Right lobe of liver (tissue), 6 donors: ENCODE data around the gene PRKAR1A. TPM values are rescaled to one million over a fixed set of nuclear protein-coding genes. Genes with fewer than 3 reads are reported as not detected.
A peak's percentile ranks its signal among the peaks of the same experiment; 100 is the strongest.

Experiments used
- ATAC-seq, 4 donors: fragments of 200-7000 bp; cut with Tn5 transposase; one replicate each; pipeline ENCODE4 v1.9.1; 2020; ENCODE audit warnings: mild to moderate bottlenecking in 4 of 4, moderate library complexity in 4 of 4
- DNase-seq, 3 donors: peaks; one replicate each; pipeline ENCODE4 v3.0.0-alpha.2; 2020
- H3K27ac ChIP-seq, 3 donors: fragments of 200-600 bp; one replicate each; pipeline ENCODE4 v1.8.0; 2022
- H3K27me3 ChIP-seq, 2 donors: fragments of 200-600 bp; one replicate each; pipeline ENCODE4 v1.8.0; 2022
- H3K36me3 ChIP-seq, 4 donors: fragments of 200-600 bp; sonication (generic) in 1 of 4; one replicate each; pipeline versions ENCODE4 v1.5.1 to v1.8.0; 2017 to 2022; ENCODE audit warnings: control low read depth in 1 of 4
- H3K4me1 ChIP-seq, 4 donors: fragments of 200-600 bp; sonication (generic) in 1 of 4; one replicate each; pipeline versions ENCODE4 v1.5.1 to v1.8.0; 2017 to 2022; ENCODE audit warnings: control low read depth in 1 of 4
- H3K4me3 ChIP-seq, 3 donors: fragments of 200-600 bp; one replicate each; pipeline ENCODE4 v1.8.0; 2022
- H3K9me3 ChIP-seq, 4 donors: fragments of 200-600 bp; sonication (generic) in 1 of 4; one replicate each; pipeline versions ENCODE4 v1.5.1 to v1.8.0; 2017 to 2022; ENCODE audit warnings: control low read depth in 1 of 4
- POLR2A ChIP-seq: fragments of 450-650 bp; IDR thresholded peaks from one replicate; pipeline ENCODE4 v1.6.1; 2017; ENCODE audit warnings: antibody characterized with exemption, mild to moderate bottlenecking
- WGBS: methylation state at CpG from one replicate; pipeline ENCODE4 v1.1.6; 2018; ENCODE audit warnings: low coverage, low lambda C conversion rate; ENCODE audit not compliant: insufficient coverage; ENCODE audit errors: missing lambda C conversion rate; 5-methylcytosine and 5-hydroxymethylcytosine counted together
- intact Hi-C, 2 donors: fragments of 100-400 bp; cut with DNase I; formaldehyde crosslinking; loops; one replicate each; pipeline versions ENCODE4 v1.11.2 to v1.14.1; 2022
- long read RNA-seq: library from polyadenylated mRNA; unstranded; transcript quantifications from one replicate; pipeline ENCODE4 v2.0.0, GENCODE V29; 2019
- total RNA-seq, 6 experiments: library from RNA; depleted of rRNA in 2 of 6; stranded (reverse); fragments of >200 nt in 2 of 6; fragmentation: NEBNext Ultra II Directional in 3 of 6; extraction: Animal tissue kit (Norgen Biotek cat#: 25700) in 3 of 6; gene quantifications; one replicate each; pipeline versions ENCODE4 v1.1.0 to v1.2.4, GENCODE V29; 2016 to 2023
- TF ChIP-seq, protein P1 (sequence below), 4 donors: fragments of 200-600 bp in 3 of 4; fragments of 450-650 bp in 1 of 4; IDR thresholded peaks; one replicate each; pipeline versions ENCODE4 v1.5.1 to v1.8.0; 2016 to 2022; ENCODE audit warnings: antibody characterized with exemption in 4 of 4, mild to moderate bottlenecking in 2 of 4
- donor health status: DM: no; HTN: yes; CAD: no.
- donor health status: DM: no; HTN: no; CAD: no.
- donor health status: DM: no; HTN: no; CAD: no.
- donor health status: DM: no; HTN: yes; CAD: no.
- donor health status: DM: no; HTN: yes; CAD: no.

Gene PRKAR1A
- total RNA-seq = 100 to 1,000 TPM; 109 to 172 (median 136) TPM
- long read RNA-seq, full-length matches to known transcripts = 20 of 24 reads
- long read RNA-seq, partial matches to known transcripts = 3 of 24 reads
- long read RNA-seq, other reads (novel, unspliced or antisense) = 1 of 24 reads

DNA sequence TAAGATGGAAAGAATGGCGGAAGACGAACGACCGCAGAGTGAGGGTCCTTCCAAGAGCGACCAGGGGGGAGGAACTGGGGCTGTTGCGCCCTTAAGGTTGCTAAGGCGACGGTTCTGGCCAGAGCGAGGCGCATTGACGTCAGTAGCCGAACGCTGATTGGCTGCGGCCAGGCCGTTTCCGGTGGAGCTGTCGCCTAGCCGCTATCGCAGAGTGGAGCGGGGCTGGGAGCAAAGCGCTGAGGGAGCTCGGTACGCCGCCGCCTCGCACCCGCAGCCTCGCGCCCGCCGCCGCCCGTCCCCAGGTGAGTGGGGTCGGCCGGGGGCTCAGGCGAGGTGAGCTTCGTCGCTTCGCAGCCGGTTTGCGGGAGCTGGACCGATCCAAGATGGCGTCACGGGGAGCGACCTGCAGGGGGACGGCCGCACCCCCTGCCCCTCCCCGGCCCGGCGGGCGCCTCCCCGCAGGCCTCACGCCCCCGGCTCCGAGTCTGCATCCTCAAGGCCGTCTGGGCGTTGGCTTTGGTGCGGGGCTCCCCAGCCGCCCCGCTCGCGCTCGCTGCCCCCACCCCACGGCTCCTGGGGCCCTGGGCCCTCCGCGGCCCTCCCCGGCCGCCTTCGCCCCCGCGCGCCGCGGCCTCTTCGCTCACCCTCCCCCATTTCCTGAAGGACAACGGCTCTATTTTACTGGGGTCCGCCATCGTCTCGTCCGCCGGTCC is at the start of gene PRKAR1A:
TSS of gene PRKAR1A (plus strand) at position 184 of the 713 bp plus-strand sequence. CDS start 2,970 bp downstream, outside the sequence.
- 0% methylated on average over 11 of the region's 81 CpGs for WGBS
- Histone ChIP-seq H3K27ac (peak within 1 kb of the TSS; percentile 99 to 100 (median 99)), H3K27me3 (no peaks in the 10 kb centered on the region), H3K9me3 (no peaks in the 10 kb centered on the region), H3K36me3 (peaks cover 0 to 24% (median 0%) of the 10 kb centered on the region in 4 donors), H3K4me3 (peak within 1 kb of the TSS; percentile 80 to 88 (median 82)), H3K4me1 (peaks cover 0 to 22% (median 5%) of the 10 kb centered on the region in 4 donors)
- ATAC-seq (peak; percentile 84 to 91 (median 90)), DNase-seq (peak; percentile 97 to 98 (median 97))
- intact Hi-C loops = no loop called here
- TF ChIP-seq, protein P1, sequence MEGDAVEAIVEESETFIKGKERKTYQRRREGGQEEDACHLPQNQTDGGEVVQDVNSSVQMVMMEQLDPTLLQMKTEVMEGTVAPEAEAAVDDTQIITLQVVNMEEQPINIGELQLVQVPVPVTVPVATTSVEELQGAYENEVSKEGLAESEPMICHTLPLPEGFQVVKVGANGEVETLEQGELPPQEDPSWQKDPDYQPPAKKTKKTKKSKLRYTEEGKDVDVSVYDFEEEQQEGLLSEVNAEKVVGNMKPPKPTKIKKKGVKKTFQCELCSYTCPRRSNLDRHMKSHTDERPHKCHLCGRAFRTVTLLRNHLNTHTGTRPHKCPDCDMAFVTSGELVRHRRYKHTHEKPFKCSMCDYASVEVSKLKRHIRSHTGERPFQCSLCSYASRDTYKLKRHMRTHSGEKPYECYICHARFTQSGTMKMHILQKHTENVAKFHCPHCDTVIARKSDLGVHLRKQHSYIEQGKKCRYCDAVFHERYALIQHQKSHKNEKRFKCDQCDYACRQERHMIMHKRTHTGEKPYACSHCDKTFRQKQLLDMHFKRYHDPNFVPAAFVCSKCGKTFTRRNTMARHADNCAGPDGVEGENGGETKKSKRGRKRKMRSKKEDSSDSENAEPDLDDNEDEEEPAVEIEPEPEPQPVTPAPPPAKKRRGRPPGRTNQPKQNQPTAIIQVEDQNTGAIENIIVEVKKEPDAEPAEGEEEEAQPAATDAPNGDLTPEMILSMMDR (IDR thresholded peaks at IDR 0.05) = peak in 1 of 4 donors; percentile 18
- peak; percentile 86 for TF ChIP-seq POLR2A

DNA sequence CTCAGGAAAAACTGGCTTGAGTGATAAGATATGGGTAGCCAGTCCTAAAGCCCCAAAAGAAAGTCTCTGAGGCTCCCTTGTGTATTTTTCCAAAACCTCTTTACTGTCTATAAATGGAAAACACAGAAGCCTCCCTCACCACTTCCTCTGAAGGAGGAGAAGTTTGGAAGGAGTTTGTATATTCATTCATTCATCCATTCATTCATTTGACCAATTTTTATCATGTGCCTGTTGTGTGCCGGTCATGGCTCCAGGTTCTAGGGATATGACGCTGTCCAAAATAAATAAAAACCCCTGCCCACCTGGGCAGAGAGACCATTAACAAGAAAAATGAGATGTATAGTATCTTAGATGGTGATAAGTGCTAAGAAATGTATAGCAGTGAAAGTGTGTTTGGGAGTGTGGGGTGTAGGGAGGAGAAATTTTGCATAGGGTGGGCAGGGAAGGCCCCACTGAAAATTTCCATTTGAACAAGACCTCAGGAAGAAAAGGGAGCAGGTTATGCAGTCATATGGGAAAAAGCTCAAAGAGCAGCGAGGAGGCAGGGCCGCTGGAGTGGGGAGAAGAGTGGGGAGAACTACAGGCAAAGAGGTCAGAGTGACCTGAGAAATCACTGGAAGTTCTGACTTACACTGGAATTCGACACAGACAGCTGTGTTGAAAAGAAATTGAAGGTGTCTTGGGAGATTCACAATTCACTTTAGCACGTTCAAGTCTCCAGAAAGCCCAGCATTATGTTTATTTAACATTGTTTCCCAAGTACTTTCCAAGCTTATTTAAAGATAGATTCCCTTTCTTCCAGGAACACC is 48.8 kb upstream of the PRKAR1A start:
- ATAC-seq = no peak
- Histone ChIP-seq H3K27ac (no peak overlapping the region), H3K4me3 (no peak overlapping the region), H3K36me3 (no peaks in the 10 kb centered on the region), H3K27me3 (no peaks in the 10 kb centered on the region), H3K9me3 (no peaks in the 10 kb centered on the region), H3K4me1 (peaks cover 0 to 20% (median 2%) of the 10 kb centered on the region in 4 donors)
- WGBS = 20% methylated on average over 4 of the region's 6 CpGs
- intact Hi-C loops = loop anchor here (10.0 kb wide), 2 partner anchors 199 to 289 kb away; no protein-coding TSS in a partner anchor
- TF ChIP-seq POLR2A = no peak
- TF ChIP-seq, protein P1 (IDR thresholded peaks at IDR 0.05) = peak in 1 of 4 donors; percentile 3
- no peak for DNase-seq

DNA sequence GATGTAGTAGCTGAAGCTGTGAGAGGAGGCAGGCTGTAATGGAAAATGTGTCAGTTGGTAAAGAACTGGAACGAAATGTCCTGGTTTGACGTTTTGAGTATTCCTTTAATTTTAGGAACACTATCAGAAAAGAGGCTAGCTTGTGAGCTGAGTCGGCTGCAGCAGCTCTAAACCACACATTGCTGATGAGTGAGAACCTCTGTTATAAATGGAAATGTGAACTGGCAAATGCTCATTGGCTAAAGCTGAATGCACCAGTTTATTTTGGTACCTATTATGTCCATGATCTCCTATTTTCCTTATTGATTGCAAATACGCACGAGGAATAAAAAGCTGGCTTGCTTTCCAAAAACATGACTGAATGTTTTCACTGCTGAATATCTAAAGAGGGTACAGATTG is 43.9 kb upstream of the PRKAR1A start:
- no peaks in the 10 kb centered on the region for H3K9me3 ChIP-seq
- H3K27me3 ChIP-seq = no peaks in the 10 kb centered on the region
- no peaks in the 10 kb centered on the region for H3K36me3 ChIP-seq
- no peak for DNase-seq
- WGBS = 32% methylated on average over 4 of the region's 5 CpGs
- no peak for TF ChIP-seq POLR2A
- TF ChIP-seq, protein P1 (IDR thresholded peaks at IDR 0.05) = no peak
- H3K27ac ChIP-seq = no peak overlapping the region
- no peaks in the 10 kb centered on the region for H3K4me1 ChIP-seq
- intact Hi-C loops = loop anchor here (10.0 kb wide), 2 partner anchors 204 to 294 kb away; no protein-coding TSS in a partner anchor
- no peak for ATAC-seq
- H3K4me3 ChIP-seq = no peak overlapping the region

DNA sequence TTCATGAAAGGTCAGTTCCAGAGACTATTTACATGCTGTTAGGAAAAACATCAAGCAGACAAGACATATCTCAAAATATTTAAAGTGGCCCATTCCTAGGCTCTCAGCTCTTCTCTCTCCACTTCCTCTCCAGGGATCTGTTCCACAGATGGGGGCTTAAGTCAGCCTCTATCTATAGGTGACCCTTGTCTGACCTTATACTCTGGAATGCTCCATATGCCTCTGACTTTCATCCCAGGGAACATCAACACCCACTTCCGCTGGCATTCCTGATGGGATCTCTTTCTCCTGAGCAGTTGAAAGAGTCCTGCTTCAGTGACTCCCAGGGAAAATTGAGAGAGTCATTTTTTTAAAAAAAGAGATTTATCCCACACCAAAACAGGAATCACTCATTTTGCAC is 43.4 kb upstream of the PRKAR1A start:
- intact Hi-C loops = loop anchor here (10.0 kb wide), 2 partner anchors 204 to 294 kb away; no protein-coding TSS in a partner anchor
- no peak overlapping the region for H3K27ac ChIP-seq
- WGBS = 90% methylated on average over 1 of the region's 1 CpG
- TF ChIP-seq, protein P1 (IDR thresholded peaks at IDR 0.05) = no peak
- no peak for TF ChIP-seq POLR2A
- H3K4me1 ChIP-seq = peaks cover 0 to 2% (median 0%) of the 10 kb centered on the region in 4 donors
- no peaks in the 10 kb centered on the region for H3K27me3 ChIP-seq
- ATAC-seq (no peak), DNase-seq (no peak)
- H3K4me3 ChIP-seq = no peak overlapping the region
- no peaks in the 10 kb centered on the region for H3K36me3 ChIP-seq
- H3K9me3 ChIP-seq = no peaks in the 10 kb centered on the region
